ENCODE data around the gene CNOT1. TPM values are rescaled to one million over a fixed set of nuclear protein-coding genes. Genes with fewer than 3 reads are reported as not detected.
A peak's percentile ranks its signal among the peaks of the same experiment; 100 is the strongest.

CNOT1 gene
- total and polyA plus RNA-seq, 4 donors: 34.0 to 131 (median 78.5) TPM

GRCh38 chr16:58487566-58488351 lies 141.9 kb downstream of the CNOT1 start:
- peak; percentile 81 for TF ChIP-seq CTCF (IDR thresholded peaks at IDR 0.05; ENCODE audit: low read depth, low read length, missing input control)
- no peak for TF ChIP-seq TAF1 (conservative IDR thresholded peaks at IDR 0.05)
- no peak for TF ChIP-seq FOXA2 (IDR thresholded peaks at IDR 0.05)
- peak; percentile 84 to 96 for TF ChIP-seq RAD21 (IDR thresholded peaks at IDR 0.05)
- no peak for TF ChIP-seq EGR1 (IDR thresholded peaks at IDR 0.05; ENCODE audit: low read depth in 2 of 2)

GRCh38 chr16:58485184-58485887 lies 144.3 kb downstream of the CNOT1 start:
- H3K9me3 ChIP-seq (ENCODE audit: control insufficient read depth in 4 of 4, low read length in 3 of 4): no peaks in the 10 kb centered on the region
- H3K27ac ChIP-seq (ENCODE audit: low read depth in 1 of 2, low read length in 2 of 2): no peak overlapping the region
- H3K9ac ChIP-seq (ENCODE audit: low read depth in 1 of 2, low read length in 2 of 2): no peak overlapping the region
- H3K36me3 ChIP-seq (ENCODE audit: control insufficient read depth in 4 of 4, insufficient read depth in 3 of 4, low read depth in 1 of 4, low read length in 3 of 4): no peaks in the 10 kb centered on the region
- TF ChIP-seq JUND (IDR thresholded peaks at IDR 0.05): no peak
- no peak for TF ChIP-seq ATF3 (IDR thresholded peaks at IDR 0.05)
- no peak for TF ChIP-seq RAD21 (IDR thresholded peaks at IDR 0.05)
- no peak for TF ChIP-seq CTCF (IDR thresholded peaks at IDR 0.05; ENCODE audit: low read depth, low read length, missing input control)
- no peak for TF ChIP-seq TAF1 (conservative IDR thresholded peaks at IDR 0.05)
- TF ChIP-seq GABPA (IDR thresholded peaks at IDR 0.05 in 1 of 2, conservative IDR thresholded peaks at IDR 0.05 in 1 of 2): no peak
- TF ChIP-seq EGR1 (IDR thresholded peaks at IDR 0.05; ENCODE audit: low read depth in 2 of 2): no peak
- TF ChIP-seq YY1 (IDR thresholded peaks at IDR 0.05): no peak
- TF ChIP-seq FOXA2 (IDR thresholded peaks at IDR 0.05): no peak
- TF ChIP-seq NR2F2 (IDR thresholded peaks at IDR 0.05): no peak
- TF ChIP-seq HNF4G (IDR thresholded peaks at IDR 0.05): no peak
- TF ChIP-seq REST (IDR thresholded peaks at IDR 0.05): no peak
- DNase-seq (ENCODE audit: low spot score): no peak
- no peak overlapping the region for H3K4me3 ChIP-seq (ENCODE audit: low read depth in 1 of 3, low read length in 3 of 3)
- peaks cover 0 to 7% (median 1%) of the 10 kb centered on the region in 4 donors for H3K4me1 ChIP-seq (ENCODE audit: control insufficient read depth in 4 of 4, insufficient read depth in 4 of 4, low read length in 3 of 4)
- no peaks in the 10 kb centered on the region for H3K27me3 ChIP-seq (ENCODE audit: control insufficient read depth in 4 of 4, insufficient read depth in 4 of 4, low read length in 3 of 4)
- WGBS: 75% methylated on average over 11 of the region's 11 CpGs

More at GRCh38 chr16:58487566-58488351, 141.9 kb downstream of the CNOT1 start:
- DNase-seq (ENCODE audit: low spot score): peak; percentile 83
- 20% methylated on average over 43 of the region's 43 CpGs for WGBS
- no peaks in the 10 kb centered on the region for H3K36me3 ChIP-seq (ENCODE audit: control insufficient read depth in 4 of 4, insufficient read depth in 3 of 4, low read depth in 1 of 4, low read length in 3 of 4)
- no peak overlapping the region for H3K4me3 ChIP-seq (ENCODE audit: low read depth in 1 of 3, low read length in 3 of 3)
- no peak overlapping the region for H3K27ac ChIP-seq (ENCODE audit: low read depth in 1 of 2, low read length in 2 of 2)
- H3K4me1 ChIP-seq (ENCODE audit: control insufficient read depth in 4 of 4, insufficient read depth in 4 of 4, low read length in 3 of 4): peaks cover 0 to 7% (median 1%) of the 10 kb centered on the region in 4 donors
- H3K9me3 ChIP-seq (ENCODE audit: control insufficient read depth in 4 of 4, low read length in 3 of 4): no peaks in the 10 kb centered on the region
- no peaks in the 10 kb centered on the region for H3K27me3 ChIP-seq (ENCODE audit: control insufficient read depth in 4 of 4, insufficient read depth in 4 of 4, low read length in 3 of 4)
- H3K9ac ChIP-seq (ENCODE audit: low read depth in 1 of 2, low read length in 2 of 2): no peak overlapping the region

Data from liver (tissue), 9 donors.